Measurements from ENCODE around the gene MYOT.

DNA sequence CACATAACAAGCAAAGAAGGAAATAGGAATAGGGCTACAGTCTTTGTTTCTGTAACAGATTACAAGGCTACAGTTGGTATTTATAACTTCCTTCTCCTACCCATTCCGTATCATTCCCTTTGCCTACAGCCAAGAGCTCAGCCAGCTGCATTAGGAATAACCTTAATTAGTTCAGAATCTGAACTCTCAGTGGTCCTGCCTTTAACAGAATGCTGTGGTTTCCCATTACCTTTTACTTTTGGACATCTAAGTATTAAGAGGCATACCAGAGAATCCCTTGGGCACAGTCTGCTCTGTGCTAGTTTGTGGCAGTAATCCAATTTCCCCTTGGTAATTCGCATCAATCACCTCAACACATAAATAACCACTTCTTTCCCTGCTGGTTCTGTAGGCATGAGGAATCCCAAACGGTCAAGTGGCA is 65.8 kb downstream of the MYOT start:
- TF ChIP-seq EZH2 (IDR thresholded peaks at IDR 0.05; ENCODE audit: borderline replicate concordance, low read depth, low read length, severe bottlenecking): no peak
- TF ChIP-seq, protein P1, sequence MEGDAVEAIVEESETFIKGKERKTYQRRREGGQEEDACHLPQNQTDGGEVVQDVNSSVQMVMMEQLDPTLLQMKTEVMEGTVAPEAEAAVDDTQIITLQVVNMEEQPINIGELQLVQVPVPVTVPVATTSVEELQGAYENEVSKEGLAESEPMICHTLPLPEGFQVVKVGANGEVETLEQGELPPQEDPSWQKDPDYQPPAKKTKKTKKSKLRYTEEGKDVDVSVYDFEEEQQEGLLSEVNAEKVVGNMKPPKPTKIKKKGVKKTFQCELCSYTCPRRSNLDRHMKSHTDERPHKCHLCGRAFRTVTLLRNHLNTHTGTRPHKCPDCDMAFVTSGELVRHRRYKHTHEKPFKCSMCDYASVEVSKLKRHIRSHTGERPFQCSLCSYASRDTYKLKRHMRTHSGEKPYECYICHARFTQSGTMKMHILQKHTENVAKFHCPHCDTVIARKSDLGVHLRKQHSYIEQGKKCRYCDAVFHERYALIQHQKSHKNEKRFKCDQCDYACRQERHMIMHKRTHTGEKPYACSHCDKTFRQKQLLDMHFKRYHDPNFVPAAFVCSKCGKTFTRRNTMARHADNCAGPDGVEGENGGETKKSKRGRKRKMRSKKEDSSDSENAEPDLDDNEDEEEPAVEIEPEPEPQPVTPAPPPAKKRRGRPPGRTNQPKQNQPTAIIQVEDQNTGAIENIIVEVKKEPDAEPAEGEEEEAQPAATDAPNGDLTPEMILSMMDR (IDR thresholded peaks at IDR 0.05; ENCODE audit: borderline replicate concordance, extremely low read depth, low read length, poor library complexity, severe bottlenecking): no peak

Measured in DND-41 (cell line).